Esophagus muscularis mucosa (tissue), 3 donors: ENCODE measurements around the gene BPIFB6.

Source experiments
- CTCF ChIP-seq, 3 experiments: fragments of 200-600 bp in 2 of 3; fragments of 450-650 bp in 1 of 3; sonication (generic) in 2 of 3; IDR thresholded peaks; one replicate each; pipeline ENCODE4 v1.5.1; 2017 to 2019; ENCODE audit warnings: antibody characterized with exemption in 3 of 3, mild to moderate bottlenecking in 2 of 3, moderate library complexity in 1 of 3
- POLR2AphosphoS5 ChIP-seq, 2 donors: sonication (generic); formaldehyde crosslinking; IDR thresholded peaks; one replicate each; pipeline ENCODE4 v1.6.1; 2017; ENCODE audit warnings: antibody characterized with exemption in 2 of 2

- TF ChIP-seq CTCF (IDR thresholded peaks at IDR 0.05) (no peak), POLR2AphosphoS5 (IDR thresholded peaks at IDR 0.05) (no peak)
Measured at GRCh38 chr20:33006776-33007375, 24.6 kb upstream of the BPIFB6 start.
